ENCODE data around the gene SSBP2.
"Not testable (repeated sequence)": the region's sequence is repeated elsewhere in the genome, so short reads cannot be mapped to it uniquely, and the experiment has no call there.

SSBP2 gene

DNA sequence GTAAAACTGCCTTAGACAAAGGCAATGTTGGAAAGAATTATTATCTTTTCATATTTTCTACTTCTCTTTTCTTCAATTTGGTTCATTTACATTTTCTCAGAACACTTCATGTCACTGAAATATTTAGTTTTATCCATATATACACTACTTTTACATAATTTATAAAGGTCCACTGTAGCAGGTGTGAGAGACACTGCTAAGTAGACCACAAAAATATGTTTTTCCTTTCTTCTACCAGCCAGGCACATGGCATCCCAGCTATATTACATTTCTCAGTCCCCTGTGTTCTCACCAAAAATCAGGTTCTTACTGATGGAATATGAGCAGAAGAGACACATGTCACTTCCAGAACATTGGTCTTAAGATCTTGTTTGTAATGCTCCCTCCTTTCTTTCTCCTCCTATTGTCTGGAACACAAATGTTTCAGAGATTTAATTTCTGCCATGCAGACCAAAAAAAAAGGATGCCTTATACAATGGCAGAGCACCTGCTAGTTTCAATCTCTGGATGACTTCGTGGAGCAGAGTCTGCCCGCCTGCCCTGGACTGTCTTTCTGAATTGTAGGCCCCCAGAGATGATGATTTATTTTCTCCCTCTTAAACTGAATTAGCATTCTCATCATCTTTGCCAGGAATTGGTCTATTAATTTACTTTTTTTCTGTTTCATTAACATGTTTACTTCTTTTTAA is 231.5 kb downstream of the SSBP2 start:
- DNase-seq = no peak

DNA sequence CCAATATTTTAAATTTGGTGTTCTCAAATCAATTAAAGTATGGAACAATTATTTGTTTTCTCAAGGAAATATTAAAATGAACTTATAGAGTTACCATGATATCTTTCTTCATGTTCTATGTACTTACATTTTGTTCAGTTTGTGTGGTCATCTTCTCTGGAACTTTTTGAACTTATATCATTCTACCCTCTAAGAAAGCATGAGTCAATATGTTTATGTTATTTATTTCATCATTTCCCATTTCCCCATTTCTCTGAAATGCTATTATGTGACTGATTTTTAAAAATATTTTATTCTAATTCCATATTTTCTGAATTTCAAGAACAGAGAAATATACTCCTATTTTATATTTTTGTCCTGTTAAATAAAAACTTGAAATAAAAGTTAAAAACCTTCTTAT is 233.4 kb downstream of the SSBP2 start:
- DNase-seq = no peak

DNA sequence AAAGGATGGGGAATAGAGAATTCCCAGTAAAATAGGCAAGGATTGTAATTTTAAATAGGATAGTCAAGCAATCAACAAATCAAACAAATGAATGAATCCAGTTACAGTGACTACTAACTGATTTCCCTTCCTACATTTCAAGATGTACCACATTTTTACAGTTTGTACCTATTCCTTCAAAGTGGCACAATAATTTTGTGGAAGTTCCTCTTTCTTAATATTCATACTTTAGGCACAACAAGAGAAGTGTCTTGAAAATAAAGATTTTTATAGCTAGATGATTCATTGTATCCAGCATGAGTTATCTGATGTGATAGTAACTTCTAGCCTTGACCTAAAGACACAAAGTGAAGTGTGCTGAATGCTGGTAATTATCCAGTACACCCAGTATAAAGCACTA is 234.8 kb downstream of the SSBP2 start:
- no peak for DNase-seq

DNA sequence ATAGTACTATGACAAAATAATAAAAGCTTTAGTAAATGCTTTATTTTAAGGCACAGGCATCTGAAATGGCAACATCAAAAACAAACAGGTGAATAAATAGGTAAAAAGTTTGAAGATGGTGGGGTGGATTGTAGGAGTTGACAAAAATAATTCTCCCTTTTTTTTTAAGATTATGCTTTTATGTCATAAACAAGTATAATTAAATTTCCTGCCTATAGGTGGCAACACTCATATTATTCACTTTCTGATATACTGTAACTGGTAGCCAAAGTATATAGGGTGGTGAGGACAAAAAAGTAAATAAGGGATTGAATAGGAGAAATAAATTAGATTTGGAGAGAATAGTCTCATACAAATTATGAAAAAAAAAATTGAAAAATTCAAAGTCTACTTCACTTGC is 236.9 kb downstream of the SSBP2 start:
- peak in 1 of 2 donors; percentile 7 for DNase-seq

DNA sequence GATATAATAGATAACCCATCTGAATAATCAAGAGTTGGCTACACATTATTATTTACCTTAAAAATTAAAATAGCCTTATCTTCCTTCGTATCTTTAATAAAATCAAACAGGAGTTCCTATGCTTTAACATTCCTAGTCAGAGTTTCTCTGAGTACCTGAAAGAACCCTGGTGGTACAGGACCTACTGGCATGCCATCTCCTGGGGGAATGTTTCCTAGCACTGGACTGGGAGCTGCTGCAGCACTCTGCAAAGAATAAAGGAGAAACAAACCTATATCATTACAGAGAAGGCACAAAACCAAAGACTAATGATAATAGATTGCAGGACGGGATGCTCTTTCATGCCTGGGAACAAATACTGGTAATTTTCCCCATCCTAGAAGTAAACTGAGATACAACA is 237.4 kb downstream of the SSBP2 start:
- no peak for DNase-seq

DNA sequence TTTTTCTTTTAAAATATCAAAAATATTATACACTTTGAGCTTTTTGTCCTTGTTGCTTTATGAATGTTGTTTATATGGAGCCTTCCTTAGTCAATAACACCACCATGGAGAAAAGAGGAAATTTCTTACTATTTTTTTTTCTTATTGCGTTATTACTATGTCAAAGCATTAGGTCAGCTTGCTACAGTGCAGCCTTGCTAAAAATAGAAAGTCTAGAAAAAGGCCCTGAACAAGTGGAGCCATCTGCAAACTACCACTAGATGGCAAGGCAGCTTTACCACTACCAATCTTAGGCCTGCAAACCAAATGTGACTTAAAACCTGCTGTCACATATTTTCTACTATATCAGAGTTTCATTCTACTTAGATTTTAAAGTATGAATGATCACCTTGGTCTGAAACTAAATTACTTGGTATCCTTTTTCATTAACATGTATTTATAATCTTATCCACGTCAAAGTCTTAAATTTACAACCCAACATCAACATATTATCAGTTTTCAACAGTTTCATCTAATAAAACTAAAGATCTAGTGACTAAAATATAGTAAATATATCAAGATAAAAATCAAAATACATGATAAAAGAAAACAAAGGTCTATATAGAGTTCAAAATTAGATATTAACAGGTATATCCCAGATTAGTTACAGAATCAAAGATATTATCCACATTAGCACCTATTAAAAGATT is 243.9 kb downstream of the SSBP2 start:
- DNase-seq = peak; percentile 61 to 66

DNA sequence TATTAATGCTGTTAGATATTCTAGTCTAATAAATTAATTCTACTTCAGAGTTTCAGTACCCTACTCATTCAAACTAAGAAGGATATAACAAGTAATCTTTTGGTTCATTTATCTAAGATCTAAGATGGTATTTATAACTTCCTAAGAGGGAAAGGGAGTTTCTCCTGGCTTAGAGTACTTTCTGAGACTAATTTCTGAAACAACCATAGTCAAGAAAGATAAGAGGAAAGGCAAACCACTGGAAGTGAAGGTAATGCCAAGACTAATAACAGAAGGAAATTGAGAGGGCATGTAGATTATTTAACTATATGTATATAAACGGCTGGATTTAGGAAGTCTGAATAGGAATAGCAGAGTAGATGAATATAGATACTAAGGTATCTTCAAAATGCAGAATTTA is 244.5 kb downstream of the SSBP2 start:
- DNase-seq = no peak

DNA sequence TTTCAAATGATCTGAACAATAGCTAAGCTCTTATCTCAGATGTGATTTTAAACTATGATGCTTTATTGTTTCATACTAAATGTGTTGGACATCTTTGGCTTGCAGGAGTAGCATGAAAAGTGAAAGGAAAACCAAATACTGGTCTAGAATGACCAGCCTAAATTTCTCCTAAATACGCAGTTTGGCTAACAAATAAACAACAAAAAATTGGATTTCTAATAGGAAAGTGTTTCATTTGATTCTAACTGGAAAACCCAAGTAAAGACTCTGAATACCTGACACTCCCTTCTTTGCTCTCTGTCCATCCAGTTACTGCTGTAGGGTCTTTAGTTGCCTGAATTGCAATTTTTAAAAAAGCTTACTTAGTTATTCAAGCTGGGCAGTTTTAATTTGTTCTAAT is 245.2 kb downstream of the SSBP2 start:
- DNase-seq = no peak

DNA sequence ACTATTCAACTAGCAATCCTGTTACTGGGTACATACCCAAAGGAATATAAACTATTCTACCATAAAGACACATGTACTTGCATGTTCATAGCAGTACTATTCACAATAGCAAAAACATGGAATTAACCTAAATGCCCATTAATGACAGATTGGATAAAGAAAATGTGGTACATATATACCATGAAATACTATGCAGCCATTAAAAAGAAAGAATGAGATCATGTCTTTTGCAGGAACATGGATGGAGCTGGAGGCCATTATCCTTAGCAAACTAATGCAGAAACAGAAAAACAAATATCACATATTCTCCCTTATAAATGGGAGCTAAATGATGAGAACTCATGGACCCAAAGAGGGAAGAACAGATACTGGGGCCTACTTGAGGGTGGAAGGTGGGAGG is 247.3 kb downstream of the SSBP2 start:
- DNase-seq = not testable (repeated sequence)

DNA sequence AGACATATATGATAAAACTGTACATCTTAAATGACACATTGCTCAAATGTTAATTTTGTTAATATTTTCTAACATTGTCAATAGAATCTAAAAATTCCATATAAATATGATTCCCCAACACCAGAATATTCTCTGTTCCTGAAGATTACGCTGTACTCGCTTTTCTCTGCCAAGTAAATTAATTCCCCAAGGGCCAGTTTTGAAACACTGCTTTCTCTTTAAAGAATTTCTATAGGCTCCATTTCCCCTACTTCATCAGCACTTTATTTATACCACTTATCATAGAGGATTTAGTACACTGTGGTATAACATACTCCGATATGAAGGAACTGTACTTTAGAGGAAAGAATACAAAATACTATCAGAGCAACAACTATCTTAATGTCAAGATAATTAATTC is 255.6 kb downstream of the SSBP2 start:
- no peak for DNase-seq

DNA sequence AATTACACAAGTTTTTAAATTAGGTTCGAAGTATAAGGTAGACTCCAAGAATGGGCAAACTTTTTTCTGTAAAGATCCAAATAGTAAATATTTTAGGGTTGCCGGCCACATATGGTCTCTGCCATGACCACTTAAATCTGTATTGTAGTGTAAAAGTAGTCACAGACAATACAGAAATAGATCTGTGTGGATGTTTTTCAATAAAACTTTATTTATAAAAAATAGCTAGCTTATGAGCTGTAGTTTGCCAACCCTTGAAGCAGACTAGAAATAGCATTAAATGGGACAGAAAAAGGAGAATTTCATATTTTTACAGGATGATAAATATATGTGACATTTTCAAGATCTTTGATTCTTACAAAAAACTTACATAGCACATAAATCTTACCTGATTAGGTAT is 262.0 kb downstream of the SSBP2 start:
- no peak for DNase-seq

DNA sequence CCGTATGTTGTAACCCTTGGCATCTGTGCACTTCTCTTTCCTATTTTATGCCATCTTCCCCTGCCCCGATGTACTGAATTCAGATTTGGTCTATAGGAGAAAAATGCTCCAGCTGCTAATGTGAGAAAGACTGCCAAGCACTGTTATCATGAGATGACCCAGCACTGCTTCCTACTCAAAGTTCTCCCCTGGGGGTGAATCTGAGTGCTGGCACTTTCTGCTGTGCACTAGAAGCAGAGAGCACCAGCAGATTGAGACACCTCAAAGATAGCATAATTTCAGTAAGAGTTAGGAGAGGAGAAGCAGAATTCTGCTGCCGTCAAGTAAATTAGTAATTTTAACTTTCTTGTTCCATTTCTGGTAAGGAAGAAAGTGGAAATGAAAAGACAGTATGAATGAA is 264.2 kb downstream of the SSBP2 start:
- DNase-seq = no peak

DNA sequence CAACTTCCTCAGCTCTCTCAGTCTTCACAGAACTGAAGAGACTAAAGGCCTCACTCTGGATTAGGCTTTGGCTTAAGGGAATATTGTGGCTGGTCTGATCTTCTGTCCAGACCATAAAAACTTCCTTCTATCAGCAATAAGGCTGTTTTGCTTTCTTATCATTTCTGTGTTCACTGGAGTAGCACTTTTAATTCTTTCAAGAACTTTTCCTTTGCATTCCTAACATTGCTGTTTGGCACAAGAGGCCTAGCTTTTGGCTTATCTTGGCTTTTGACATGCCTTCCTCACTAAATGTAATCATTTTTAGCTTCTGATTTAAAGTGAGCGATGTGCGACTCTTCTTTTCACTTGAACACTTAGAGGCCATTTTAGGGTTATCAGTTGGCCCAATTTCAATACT is 268.3 kb downstream of the SSBP2 start:
- DNase-seq = no peak

DNA sequence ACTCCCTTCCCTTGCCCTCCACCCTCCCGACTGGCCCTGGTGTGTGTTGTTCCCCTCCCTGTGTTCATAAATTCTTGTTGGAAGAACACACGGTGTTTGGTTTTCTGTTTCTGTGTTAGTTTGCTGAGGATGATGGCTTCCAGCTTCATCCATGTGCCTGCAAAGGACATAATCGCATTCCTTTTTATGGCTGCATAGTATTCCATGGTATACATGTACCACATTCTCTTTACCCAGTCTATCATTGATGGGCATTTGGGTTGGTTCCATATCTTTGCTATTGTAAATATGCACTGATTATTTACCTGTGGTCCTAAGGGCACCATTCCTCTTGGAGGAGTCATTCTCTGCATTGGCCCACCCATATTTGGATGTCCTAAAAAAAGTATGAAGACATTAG is 277.5 kb downstream of the SSBP2 start:
- DNase-seq = not testable (repeated sequence)

DNA sequence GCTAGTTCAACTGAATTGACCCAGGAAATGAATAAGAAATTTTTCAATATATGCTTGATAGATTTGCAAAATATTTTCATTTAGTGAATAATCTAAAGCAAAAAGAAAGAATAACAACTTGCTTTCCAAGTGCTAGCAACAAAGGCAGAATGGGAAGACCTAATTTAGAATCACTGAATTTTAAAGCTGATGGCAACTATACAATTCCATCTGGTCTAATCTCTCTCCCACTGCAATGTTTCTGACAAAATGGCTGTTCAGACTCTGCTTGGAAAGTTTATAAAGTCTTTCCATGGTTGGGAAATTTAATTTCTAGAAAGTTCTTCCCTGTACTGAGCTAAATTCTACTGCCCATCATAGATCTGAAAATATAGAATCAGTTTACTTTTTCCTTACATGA is 281.2 kb downstream of the SSBP2 start:
- DNase-seq = no peak

DNA sequence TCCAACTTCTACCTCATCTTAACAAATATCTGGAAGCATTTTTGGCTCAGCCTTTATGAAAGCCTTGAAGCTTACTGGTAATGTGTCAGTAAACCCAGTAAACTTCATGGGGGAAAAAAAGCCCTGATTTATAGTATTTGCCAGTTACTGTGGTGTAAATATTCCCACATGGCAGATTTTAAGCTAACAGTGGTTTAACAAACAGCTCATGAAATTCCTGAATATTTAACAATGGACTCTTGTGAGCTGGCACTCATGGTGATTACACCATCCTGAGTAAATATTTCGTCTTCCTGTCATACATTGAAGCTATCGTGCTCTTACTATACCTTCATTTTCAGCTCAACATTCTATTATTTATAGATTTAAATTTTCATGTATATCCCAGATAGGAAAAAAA is 300.0 kb downstream of the SSBP2 start:
- DNase-seq = no peak

DNA sequence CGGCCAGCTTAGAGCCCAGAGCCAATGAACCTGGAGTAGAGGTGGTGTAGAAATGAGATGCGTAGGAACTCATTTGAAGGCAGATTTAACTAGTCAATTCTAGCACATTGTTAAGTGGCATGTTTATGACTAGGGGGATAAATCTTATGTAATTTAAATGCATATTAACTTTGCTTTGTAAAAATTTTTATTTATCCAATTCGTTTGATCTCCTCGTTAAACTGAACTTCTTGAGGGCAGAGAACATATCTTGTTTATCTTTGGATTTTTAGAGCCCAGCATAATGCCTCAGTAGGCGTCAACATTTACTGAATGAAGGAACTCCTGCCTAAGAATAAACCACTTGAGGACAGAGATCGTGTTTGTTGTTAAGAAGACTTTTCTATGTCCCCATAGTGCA is 315.9 kb downstream of the SSBP2 start:
- no peak for DNase-seq

DNA sequence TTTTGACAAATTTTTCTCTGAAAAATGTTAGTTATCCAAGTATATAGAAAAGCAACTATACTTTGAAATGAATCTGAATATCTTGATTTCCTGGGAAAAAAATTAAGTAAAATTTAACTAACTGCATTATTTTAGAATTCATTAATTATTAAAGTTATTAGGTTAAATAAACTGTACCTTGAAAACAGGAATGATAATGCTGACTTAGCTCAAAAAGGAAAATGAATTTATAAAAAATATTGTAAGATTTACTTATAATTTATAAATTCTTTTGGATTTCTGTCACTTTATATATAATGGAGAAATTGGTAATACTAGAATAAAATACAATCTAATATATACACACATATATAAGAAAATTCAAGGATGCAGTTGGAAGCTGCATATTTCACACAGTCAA is 320.9 kb downstream of the SSBP2 start:
- DNase-seq = no peak

DNA sequence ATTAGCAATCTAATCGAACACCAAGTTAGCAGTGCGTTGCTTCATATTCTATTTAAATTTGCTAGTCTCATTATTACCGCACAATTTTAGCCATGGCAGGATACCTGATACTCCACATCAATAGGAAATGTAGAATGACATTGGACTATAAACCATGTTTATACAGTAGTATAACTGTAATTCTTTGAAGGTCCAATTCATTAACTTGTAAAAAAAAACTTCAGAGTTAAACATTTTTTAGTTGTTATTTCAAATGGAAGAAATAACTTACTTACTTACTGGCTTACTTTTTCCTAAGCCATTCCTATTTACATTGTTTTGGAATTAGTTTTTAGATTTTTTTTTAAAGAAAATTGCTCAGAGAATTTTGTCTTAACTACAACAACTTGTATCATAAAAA is 321.5 kb downstream of the SSBP2 start:
- no peak for DNase-seq

DNA sequence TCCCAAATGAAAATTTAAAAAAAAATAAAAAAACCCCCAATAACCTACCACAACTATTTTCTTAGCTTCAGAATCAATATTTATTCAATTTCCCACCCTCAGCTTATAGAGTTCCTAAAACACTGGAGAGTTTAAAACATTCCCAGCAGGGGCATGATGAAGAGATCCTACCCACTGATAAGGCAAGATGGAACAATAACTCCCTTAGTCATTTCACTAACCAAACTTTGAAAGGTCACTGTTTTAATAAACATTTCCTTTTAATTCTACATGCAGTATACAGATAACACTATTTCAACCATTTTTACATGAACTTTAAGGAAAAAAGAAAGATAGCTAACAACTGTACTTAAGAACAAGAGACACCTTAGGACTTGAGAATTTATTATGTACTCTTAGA is 322.0 kb downstream of the SSBP2 start:
- DNase-seq = no peak

DNA sequence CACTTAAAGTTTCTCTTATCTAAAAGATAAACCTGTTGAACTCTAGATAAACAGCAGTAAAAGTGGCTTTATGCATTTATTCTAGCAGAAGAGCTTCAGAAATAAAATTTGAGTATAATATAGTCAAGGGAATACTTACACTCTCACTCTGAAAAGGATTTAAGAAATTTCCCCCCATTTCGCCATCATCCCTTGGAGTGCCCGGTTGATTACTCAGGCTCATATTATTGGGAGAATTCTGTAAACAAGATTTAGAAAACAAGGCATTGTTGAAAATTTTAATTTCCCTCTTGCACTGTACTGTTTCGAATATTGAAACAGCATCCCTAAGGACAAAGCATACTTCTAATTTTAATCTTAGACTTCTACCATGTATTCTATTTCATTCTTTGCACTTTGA is 322.5 kb downstream of the SSBP2 start:
- DNase-seq = no peak

DNA sequence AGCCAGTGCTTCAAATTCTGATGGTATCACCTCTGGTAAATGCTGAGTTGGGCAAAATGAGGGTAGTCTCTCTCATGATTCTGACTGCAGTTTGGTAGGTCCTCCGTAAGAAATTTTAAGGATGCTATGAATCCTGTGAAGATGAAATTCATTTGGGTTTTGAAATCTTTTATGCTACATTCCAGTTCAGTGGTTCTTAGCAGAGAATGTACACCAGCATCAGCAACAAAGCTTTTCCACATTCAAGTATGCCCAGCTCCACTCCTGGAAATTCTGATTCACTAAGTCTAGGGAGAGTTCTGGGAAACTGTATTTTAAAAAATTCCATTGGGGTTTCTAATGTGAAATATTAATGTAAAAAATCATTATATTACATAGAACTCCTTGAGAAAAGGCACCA is 323.3 kb downstream of the SSBP2 start:
- DNase-seq = no peak

DNA sequence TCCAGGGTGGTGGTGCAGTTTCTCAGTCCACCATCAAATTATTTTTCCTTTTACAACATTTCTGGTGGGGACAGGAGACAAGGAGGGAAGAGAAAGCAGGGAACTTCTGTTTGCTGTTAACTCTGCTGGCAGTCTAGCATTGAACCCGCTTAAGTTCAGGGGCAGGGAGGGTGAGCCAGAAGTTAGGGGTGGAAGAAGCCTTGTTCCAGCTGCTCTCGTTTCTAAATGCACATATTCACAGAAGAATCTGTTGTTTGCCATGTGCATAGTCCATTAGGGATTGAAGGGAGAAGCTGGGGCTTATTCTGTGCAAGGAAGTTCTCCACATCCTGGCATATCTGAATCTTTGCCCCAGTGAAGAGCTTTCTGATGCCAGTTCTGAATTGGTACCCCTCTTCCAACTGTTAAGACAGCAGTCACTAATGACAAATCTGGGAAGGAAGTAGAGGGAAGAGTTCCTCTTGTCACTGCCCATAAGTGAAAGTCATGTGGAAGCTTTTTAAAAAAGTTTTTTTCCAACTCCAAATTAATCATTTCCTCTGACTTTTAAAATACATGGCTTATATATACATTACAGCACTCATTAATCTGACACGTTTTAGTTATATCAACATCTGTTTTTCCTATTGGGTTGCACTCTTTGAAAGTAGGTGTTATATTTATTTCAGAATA is 324.4 kb downstream of the SSBP2 start:
- DNase-seq = no peak

DNA sequence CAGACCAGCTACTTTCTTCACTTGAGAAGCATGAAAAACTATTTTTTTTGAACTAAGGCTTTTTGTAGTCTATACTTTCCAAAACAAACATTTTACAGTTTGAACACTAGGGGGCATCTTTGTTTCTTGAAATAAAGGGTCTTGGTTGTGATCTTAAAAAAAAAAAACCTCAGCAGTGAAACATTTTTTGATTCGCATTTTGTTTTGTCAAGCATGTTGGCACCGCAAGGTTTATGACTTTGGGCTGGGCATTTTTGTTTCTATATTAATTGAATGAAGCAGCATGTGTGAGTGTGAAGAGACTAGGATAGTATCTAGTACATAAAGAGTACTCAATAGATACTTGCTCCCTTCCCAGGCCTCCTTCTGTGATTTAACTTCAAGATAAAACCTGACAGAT is 325.3 kb downstream of the SSBP2 start:
- peak in 1 of 2 donors; percentile 54 for DNase-seq

Measured in CD4-positive, alpha-beta T cell treated with Interleukin-1 beta for 1 hour (primary cell).